HuH-7 (cell line): ENCODE measurements around the gene ACRBP.

Experiments
- DNase-seq: peaks from one replicate; pipeline ENCODE4 v3.0.0; 2011; ENCODE audit warnings: low spot score

ACRBP gene

GRCh38 chr12:6647083-6647604, at the start of gene ACRBP:
Gene ACRBP (minus strand): TSS chr12:6647432. CDS start chr12:6647366, 66 bp downstream.
- DNase-seq: no peak

DNA sequence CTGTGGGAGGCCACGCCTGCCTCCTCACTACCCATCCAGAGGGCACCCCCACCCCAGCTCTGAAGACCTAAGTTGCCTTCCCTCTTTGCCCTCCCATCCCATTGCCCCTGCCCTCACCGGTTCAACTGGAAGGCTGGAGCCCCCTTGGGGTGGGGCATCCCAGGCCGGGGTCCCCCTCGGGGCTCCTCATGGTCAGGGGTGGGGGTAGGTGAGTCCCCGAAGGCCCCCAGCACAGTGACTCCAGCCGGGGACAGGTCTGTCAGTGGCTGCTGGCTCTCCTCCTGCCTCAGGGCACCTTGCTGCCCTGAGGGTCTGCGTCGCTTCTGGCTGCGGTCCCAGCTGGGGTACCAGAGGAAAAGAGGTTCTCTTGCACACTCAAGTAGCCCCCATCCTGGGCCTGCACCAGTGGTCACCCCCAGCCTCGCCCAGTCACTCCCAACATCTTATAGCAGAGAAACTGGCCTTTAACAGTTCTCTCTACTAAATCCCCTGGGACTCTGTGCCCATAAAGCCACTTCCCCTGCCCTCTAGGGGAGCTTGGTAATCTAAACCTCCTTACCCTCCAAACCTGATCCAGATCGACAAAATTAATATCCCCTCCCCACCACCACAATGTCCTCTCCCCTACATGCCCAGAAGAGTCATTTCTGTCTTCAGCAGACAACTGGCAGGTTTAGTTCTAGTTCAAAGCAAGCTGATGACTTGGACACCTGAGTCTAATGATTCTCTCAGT, 48.2 kb upstream of the ACRBP start:
- no peak for DNase-seq

DNA sequence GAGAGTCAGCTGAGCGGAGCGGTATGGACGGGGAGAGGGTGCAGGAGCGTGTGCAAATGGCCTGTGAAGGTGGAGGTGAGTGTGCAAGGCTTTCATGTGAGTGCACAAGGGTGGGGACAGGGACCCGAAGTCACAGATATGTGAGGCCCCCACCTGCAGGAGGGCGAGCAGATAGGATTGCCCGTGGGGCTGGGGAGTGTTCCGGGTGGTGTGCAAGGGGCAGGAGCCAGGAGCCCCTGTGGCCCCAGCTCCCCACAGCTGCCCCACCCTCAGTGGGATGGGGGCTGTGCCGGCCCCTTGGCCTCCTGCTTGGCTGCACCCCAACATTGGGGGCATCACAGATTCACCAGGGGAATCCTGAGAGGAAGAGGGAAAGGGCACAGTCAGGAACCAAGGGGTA, 47.5 kb upstream of the ACRBP start:
- no peak for DNase-seq

GRCh38 chr12:6693832-6694355, 46.7 kb upstream of the ACRBP start:
- DNase-seq: no peak

GRCh38 chr12:6692888-6693287, 45.7 kb upstream of the ACRBP start:
- DNase-seq: no peak

- no peak for DNase-seq
These were observed 44.2 kb upstream of the ACRBP start for GRCh38 chr12:6691473-6691872.

DNA sequence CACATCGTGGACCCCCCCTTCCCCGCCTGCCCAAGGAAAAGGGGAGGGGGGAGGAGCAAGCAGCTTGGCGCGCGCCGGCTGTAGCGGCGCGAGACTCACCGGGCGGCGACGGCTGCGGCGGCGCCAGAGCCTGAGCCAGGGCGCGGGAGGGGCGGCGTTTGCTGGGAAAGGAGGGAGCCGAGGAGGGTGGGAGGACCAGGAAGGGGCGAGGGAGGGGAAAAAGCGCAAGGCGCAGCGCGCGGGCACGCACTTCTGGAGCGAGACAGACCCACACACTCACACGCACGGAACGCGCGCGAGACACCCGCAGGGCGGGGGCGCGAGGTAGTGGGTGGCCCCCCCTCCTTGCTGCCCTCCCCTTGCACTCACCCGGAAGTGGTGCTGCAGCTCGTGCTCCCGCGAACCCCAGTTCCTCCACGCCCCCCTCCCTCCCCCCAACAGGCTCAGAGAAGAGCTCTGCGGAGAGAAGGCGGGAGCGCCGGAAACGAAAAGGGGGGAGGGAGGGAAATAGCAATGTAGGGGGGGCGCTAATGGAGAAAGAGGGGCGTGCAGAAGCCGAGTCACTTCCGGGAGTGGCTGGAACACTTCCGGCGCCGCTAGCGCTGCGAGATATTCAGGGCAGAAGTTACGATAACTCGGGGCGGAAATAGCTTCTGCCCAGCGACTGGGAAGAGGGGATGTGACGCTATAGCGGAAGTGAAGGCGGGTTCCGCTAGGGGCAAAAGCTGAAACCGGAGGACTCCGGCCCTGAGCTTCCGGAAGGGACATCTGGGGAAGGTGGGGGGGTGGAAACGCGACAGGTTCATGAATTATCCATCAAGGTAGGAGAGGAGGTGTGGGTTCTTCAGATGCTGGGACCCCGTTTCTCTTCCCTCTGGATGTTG, 42.0 kb upstream of the ACRBP start, which contains the start of gene ZNF384:
TSS of gene ZNF384 (minus strand) at position 377 of the 884 bp plus-strand sequence. CDS start 9,855 bp downstream, outside the sequence.
- DNase-seq: peak; percentile 99

DNA sequence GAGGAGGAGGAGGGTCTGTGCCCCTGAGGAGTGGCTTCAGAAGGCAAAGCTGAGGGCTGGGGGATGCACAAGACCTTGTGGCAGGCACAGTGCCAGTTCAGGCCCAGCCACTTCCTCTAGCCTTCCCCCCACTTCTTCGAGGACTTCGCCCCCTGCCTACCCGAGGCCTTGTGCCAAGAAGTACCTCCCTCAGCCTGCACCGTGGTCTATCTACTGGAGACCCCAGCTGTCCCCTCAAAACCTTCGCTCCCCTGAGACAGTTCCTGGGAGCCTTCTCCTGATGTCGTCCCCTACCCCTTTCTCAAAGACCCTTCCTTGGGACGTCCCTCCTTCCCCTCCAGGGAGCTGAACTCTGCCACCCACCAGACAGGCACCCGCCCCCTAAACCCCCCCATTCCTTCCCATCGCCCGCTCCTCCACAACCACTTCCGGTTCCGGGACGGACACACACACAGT, 41.3 kb upstream of the ACRBP start:
- DNase-seq: peak; percentile 88

- no peak for DNase-seq
These were observed 38.6 kb upstream of the ACRBP start for GRCh38 chr12:6685814-6686213.

GRCh38 chr12:6684609-6685008, 37.4 kb upstream of the ACRBP start:
- DNase-seq: no peak

- DNase-seq: no peak
These were observed 29.7 kb upstream of the ACRBP start for GRCh38 chr12:6676962-6677361.

DNA sequence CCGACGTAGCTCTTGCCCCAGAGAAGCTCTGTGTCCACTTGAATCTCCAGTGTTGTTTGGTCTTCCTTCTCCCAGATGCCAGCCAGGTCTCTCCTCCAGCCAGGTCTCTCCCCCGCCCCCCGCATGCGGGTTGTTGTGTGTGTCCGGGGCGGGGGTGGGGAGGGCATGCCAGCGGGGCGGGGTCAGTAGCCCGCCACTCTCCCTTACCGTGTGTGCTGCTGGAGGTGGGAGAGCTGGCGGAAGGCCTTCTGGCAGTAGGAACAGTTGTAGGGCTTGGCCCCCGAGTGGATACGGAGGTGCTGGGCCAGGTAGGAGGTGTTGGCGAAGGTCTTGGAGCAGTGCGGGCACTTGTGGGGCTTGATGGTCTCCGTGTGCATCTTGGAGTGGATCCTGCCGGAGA, 24.9 kb upstream of the ACRBP start:
- no peak for DNase-seq

DNA sequence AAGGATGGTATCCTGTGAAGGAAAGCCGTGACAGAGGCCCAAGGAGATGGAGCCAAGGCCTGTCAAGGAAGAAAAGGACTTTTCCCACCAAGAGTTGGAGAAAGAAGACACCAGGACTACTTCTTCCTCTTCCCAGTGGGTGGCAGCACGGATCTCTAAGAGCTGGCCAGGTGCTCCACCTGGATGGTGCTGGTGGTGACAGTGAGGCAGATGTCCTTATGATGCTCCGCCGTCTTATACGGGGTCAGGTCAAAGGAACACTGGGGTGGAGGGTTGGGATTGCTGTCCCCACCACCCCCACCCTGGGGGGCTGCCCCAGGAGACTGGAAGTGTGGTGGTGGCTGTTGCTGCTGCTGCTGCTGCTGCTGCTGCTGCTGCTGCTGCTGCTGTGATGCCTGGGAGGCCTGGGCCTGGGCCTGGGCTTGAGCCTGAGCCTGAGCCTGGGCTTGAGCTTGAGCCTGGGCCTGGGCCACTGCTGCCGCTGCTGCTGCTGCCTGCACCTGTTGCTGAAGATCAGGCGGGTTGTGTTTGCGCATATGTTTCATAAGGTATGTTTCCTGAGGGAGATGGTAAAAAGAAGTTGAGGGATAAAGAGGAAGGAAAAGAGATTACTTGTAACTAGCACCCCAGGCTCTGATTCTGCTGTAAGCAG, 20.5 kb upstream of the ACRBP start:
- DNase-seq: no peak

- DNase-seq: no peak
These were observed 19.0 kb upstream of the ACRBP start for GRCh38 chr12:6666211-6666610.

DNA sequence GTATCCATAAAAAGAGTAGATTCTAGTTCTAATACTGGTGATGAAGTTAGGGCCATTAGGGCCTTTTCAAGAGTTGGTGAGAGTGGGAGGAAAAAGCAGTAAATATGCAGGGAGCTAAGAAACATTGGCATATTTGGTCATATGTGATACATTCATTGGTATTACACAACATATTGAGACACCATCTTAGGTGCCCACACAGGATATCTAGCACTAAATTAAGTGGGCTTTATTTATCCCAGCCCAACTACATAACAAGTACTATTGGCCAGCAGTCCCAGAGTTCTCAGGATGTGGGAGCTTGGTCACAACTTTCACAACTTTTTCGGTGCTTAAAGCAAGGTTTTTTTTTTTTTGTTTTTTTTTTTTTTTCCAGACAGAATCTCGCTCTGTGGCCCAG, 17.7 kb upstream of the ACRBP start:
- no peak for DNase-seq

DNA sequence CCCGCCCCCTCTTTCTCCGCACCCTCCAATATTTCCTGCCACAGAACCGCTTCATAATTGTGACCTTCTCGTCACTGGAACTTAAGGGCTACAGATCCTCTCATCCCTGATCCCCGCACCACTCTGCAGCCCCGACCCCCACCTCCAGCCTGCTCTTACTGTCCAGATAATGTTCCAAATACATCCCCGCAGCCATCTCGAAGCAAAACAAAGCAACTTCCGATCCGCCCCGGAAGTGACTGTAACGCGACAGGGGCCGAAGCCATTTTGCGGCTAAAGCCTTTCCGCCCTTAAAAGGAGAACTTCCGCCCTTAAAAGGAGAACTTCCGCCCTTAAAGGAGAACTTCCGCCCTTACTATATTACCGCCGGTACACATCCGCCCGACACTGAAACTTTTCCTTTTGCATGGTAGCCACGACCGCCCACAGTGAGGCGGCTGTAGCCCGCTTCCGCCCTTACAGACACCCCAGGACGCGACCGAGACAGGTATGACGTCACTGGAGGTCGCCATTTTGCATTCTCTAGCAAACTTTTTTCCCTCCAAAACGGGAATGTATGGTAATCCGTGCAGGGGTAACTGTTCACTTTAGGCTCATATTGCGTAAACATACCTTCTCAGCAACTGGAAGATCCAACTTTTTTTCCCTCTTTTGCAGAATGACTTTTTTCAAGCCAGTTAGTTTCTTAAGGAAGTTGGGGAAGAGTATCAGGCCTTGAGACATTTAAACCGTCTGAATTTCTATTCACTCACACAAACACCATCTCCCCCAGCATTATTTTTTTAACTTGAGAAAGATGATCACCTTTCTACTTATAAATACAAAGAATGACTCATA, 15.9 kb upstream of the ACRBP start, which contains the start of gene ING4:
TSS of gene ING4 (minus strand) at position 214 of the 837 bp plus-strand sequence. CDS start at position 196, 18 bp downstream.
- peak; percentile 95 for DNase-seq

DNA sequence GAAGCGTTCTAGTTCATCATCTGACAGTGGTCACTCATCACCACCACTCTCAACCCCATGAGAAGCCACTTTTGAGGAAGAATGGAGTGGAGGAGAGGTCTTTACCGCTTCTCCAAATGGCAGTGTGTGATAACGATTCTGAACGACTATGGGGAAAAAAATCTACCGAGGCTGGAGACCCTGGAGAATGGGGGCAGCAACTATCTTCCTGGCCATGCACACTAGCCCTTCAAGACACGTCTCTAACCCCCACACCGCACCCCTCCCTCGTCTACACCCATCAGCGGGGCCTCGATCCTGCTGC, 15.3 kb upstream of the ACRBP start:
- DNase-seq: peak; percentile 69

GRCh38 chr12:6653987-6654386, 6.8 kb upstream of the ACRBP start:
- no peak for DNase-seq

- DNase-seq: no peak
These were observed 6.1 kb upstream of the ACRBP start for GRCh38 chr12:6653342-6653741.

DNA sequence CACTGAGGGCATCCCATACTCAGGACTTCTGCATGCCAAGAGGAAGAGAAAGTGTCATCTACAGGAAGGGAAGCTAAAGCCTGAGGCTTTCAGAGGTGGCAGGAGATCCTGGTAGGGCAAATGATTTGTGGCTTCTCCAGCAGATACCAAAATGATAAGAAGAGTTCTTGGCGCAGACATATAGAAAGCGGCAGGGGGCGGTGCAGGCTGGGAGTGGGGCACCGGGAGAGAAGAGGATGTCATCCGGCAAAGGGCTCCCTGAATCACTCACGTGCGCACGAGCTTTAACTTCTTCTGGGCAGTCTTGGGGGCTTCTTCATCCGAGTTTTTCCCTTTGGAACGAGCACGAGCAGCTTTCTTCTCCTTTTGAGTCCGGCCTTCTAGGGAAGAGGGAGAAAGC, 5.2 kb upstream of the ACRBP start:
- DNase-seq: no peak

DNA sequence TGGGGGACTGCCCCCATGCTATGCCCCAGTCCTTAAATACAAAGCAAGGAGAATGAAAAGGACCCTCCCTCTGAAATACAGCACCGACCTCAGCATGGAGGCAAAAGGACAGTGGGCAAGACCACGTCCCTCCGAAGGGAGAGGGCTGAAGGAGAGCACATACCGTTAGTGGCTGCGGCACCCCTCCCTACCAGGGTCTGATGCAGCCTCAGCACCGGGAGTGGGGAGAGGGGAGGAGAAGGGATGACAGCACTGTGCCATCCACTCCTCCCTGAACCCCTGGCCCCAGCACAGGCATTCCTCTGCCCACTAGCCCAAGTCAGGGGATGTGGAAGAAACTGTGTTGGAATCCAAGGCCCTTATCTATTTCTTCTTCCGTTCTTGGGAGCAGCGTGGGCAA, 3.6 kb upstream of the ACRBP start:
- DNase-seq: no peak
